HG02885 (cell line): ENCODE data around the gene TCEANC2.
A peak's percentile ranks its signal among the peaks of the same experiment; 100 is the strongest.
"Not testable (repeated sequence)": the region's sequence is repeated elsewhere in the genome, so short reads cannot be mapped to it uniquely, and the experiment has no call there.

Experiments used
- ATAC-seq: cut with Tn5 transposase; IDR thresholded peaks from one replicate; pipeline ENCODE4 v1.9.1; 2021; ENCODE audit warnings: mild to moderate bottlenecking; ENCODE audit not compliant: unreplicated experiment, poor library complexity

The TCEANC2 gene

DNA sequence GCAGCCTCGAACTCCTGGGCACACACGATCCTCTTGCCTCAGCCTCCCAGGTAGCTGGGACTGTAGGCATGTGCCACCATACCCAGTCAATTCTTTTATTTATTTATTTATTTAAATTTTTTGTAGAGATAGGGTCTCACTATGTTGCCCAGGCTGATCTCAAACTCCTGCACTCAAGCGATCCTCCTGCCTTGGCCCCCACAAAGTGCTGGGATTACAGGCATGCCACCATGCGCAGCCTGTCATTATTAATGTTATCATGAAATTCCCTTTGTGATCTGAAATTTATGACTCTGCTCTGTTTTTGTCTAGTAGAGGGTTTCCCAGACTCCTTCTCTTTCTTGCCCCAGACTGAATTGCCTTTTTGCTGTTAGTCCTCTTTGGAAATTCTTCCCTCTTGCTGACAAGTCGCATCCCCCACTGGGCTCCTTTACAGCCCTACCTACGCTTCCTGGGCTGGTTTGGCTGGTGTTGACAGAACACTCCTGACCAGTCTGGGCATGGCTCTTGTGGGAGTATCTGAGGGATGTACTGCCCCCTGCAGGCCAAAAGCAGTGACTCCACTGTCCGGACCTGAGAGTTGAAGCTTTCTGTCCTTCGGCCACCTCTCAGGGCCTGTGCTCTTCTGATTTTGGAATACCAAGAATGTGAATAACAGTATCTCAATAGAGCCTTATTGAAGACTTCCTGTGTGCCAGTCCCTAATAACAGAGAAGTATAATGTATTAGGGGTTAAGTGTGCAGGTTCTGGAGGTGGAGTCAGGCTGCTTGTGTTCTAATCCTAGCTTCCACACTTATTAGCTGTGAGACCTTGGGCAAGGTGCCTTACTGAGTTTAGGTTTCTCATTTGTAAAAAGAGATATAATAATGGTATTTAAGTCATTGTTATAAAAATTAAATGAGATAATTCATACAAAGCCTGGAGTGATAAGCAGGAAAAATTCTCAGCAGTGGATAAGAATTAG is 28.2 kb downstream of the TCEANC2 start:
- peak; percentile 84 for ATAC-seq

DNA sequence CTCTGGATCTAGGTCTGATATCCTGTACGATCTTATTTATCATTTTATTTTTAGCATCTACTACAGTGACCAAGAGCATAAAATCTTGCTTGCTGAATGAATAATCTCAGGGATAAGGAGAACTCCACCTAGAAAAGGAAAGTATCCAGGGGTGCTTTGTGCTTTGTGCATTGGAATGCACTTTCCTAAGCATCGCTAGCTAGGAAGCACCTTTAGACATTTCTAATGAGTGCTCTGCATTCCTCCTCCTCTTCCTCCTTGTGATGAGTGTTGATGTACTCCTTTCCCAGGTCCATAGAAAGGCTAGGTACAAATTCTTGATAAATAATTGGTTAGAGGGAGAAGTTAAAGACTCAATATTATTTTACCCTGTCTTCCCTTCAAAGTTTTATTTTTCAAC is 31.4 kb downstream of the TCEANC2 start:
- no peak for ATAC-seq

DNA sequence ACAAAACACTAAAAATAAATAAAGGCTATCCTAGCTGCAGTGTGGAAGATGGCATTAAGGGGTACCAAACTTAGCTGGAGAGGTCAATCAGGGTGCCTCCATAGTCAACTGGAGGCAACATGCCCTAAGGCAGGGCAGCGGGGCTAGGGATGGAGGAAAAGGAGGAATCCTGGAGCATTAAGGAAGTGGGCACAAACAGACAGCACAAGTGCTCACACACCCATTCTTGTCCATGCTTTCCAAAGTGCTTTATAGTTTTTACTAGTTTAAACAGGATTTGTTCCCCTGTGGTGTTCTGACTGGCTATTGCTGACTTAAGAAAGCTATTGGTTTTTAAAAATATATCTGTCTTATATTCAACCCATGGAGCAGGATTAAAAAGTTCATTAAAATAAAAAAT is 33.3 kb downstream of the TCEANC2 start:
- no peak for ATAC-seq

DNA sequence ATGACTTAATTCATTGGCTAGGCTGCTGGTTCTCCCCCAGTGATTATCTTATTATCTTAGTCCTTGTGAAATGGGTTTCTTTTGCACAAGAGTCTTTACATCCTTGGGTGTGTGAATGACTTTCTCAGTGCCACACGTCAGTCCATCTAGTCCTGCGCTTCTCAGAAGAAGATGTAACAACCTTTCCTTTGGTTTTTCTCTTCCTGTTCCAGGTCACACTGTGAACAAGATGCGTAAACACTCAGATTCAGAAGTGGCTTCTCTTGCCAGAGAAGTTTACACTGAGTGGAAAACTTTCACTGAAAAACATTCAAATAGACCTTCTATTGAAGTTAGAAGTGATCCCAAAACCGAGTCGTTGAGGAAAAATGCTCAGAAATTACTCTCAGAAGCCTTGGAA is 35.0 kb downstream of the TCEANC2 start:
- no peak for ATAC-seq

DNA sequence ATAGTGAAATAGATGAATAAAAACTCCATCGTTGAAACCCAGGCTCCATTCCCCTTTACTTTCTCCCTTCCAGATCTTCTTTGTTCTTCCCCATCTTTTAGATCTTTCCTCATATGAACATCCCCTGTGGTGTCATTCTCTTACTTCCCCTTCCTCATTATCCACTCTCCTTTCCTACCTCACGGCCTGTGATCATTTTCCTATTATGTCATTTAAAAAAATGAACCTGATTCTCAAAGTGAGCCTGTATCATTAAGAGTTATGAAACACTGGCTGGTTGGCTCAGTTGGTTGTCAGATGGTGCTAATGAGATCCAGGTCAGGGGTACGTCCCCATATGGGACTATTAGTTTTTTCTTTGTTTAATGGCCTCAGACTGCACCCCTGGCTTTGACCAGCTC is 38.3 kb downstream of the TCEANC2 start:
- ATAC-seq = no peak

DNA sequence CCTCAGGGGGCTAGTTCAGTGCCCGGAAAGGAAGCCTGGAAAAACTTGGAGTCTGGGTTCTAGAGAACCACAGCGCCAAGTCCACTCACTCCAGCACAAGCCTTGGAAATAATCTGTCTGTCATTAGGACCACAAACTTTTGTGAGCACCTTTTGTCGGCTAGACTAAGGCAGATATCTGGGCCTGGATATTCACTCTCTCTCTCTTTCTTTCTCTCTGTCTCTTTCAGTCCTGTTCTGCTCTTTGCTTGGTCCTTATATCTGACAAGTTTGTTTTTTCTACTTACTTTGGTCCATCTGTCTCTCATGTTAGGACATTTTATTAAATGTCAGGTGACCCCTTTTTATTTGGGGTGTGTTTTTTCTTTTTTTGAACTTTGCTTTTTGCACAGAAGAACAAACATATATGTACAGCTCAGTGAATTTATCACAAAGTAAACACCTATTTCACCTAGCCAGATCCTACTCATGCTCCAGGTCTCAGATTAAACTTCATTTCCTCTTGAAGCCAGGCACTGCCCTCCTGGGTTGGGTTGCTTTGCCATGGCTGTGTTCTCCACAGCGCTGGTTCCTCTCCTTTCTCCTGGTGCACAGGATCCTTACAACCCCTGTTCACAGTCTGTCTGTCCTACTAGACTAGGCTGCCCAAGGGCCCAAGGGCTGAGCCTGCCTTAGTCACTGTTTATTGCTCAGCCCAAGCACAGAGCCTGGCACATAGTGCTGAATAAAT is 40.8 kb downstream of the TCEANC2 start:
- no peak for ATAC-seq

DNA sequence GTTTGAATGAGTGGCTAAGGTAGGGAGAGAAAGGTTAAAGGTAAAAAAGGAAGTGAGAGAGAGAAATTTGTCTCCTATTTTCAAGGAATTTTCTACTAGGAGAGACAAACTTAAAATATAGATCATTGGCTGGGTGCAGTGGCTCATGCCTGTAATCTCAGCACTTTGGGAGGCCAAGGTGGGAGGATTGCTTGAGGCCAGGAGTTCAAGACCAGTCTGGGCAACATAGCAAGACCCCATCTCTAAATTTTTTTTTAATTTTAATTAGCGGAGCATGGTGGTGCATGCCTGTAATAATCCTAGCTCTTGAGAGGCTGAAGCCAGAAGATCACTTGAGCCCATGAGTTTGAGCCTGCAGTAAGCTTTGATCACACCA is 41.3 kb downstream of the TCEANC2 start:
- ATAC-seq = not testable (repeated sequence)

DNA sequence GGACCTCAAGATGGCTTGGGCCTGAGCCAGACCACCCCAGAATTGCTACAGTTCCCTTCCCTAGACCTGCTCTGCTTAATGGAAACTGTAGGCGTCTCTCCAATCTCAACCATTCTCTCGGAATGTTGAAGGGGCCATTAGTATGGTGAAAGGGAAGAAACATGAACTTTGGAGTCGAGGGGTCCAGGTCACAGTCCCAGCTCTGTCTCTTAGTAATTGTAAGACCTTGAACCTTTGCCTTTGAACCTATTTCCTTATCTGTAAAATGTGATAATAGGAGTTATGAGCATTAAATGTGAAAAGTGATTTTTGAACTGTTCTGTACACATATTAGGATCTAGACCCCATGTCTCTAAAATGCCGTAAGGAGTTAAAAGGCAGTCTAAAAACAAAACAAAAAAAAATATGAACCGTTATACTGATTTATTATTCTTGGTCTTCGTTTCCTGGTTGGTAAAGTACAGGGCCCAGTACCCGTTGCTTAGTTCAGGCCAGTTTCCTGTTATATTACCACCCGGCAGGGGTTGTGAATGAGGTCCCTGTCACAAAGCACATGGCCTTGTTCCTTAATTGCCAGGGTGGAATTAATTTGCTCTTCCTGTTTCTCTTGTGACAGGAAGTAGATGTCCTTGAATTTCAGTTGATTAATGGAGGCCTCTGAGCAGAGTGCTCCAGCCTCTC is 42.3 kb downstream of the TCEANC2 start:
- no peak for ATAC-seq

DNA sequence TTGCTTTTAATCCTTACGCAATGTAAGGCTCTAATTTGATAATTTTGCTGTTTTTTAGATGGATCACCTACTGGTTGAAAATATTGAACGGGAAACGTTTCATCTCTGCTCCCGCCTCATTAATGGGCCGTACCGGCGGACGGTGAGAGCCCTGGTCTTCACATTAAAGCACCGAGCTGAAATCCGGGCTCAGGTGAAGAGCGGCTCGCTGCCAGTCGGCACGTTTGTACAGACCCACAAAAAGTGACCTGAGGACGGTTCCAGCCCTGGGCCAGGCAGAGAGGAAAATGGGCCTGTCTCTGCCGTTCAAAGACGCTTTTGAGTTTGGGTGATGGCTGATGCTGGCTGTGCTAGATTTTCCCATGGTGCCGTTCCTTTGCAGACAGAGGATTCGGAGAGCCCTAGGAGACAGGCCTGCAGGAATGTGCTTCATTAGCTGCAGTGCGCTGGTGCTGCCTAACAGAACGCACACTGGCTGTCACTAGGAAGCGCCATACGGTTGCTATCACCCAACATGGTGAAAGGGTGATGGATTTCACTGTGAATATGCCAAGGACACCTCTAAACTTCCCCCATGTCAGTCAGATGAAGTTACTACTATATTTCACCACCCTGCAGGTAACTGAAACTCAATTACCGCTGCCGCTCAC is 42.9 kb downstream of the TCEANC2 start:
- no peak for ATAC-seq

DNA sequence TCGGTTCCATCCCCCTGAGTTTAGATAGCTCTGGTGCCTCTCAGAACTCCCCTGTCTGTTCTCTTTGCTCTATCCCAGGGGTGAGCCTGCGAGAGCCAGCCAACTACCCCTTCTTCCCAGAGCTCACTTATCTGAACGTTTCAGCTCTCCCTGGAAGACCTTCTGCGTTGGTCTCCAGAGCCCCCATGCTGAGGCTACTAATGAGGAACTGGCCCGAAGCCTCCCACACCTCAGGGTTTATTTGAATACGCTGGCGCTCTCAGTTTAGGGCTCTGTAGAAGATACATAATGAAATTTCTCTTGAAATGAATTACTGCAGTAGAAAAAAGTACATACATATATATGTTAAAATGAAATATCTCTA is 43.5 kb downstream of the TCEANC2 start:
- no peak for ATAC-seq

DNA sequence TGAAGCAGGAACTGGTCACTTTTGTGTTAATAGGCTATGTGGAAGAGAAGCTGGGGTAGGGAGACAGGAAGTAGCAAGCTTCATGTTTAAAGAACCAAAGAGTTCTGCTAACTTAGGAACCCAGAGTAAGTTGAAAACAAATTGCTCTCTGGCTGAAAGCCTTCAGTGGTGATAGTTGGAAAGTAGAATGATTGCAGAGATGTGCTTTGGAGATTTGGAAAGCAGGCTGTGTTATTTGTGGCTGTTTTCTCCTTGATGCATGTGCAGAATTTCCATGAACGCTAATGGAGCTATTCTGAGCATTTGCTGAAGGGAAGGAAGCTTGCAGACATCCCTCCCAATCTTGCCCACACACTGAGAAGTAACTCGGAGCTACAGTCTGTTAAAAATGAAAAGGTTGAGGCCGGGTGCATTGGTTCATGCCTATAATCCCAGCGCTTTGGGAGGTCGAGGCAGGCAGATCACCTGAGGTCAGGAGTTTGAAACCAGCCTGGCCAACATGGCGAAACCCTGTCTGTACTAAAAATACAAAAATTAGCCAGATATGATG is 45.7 kb downstream of the TCEANC2 start:
- no peak for ATAC-seq

DNA sequence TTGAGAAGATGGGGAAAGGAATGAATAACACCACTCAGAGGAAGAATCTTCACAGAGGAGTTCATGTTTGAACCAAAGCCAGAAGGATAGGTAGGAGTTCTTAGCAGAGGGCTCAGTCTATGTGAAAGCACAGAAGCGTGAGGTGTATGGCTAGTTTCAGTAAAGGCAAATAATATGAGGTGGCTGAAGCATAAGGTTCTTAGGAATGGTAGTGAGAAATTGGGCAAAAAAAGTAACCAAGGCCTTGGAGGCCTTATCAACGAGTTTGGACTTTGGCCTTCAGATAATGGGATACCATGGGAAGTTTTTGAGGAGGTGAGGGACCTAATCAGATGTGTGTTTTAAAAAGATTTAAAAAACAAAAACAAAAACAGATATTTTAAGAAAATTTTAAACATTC is 47.1 kb downstream of the TCEANC2 start:
- ATAC-seq = no peak

DNA sequence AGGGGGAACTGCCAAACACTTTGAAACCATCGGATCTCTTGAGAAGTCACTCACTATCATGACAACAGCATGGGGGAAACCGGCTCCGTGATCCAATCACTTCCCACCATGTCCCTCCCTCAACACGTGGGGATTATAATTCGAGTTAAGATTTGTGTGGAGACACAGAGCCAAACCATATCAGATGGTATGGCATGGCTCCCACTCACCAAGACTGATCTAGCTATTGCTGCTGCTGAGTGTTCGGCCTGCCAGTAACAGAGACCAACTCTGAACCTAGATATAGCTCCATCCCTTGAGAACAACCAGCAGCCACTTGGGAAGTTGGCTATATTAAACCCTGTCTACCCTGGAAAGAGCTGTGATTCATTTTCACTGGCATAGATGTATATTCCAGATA is 50.0 kb downstream of the TCEANC2 start:
- ATAC-seq = no peak

DNA sequence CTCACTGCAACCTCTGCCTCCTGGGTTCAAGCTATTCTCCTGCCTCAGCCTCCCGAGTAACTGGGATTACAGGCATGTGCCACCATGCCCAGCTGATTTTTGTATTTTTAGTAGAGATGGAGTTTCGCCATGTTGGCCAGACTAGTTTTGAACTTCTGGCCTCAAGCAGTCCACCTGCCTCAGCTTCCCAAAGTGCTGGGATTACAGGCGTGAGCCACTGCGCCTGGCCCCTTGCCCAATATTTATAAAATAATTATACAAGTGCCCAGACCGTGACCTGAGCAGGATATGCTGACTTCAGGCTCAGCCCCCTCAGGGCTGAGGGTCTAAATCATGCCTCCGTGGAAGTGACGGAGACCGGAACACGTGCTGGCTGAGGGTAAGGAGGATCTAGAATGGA is 51.2 kb downstream of the TCEANC2 start:
- not testable (repeated sequence) for ATAC-seq

DNA sequence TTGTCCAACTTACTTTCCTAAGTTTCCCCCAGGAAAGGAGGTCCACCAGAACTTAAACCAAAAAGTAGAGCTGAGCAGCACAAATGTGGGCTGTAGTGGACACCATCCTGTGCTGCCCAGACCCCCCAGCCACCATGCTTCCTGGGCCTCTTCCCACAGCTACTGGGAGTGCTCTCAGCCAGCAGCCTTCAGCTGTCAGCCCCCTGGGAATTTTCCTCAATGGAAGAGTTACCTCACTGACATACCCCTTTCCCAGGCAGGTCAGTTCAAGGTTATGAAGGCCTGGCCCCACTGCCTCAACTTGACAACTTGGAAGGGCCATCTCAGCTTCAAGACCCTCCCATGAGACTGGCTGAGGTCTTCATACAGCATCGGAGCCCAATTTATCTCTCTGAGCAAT is 51.7 kb downstream of the TCEANC2 start:
- no peak for ATAC-seq

DNA sequence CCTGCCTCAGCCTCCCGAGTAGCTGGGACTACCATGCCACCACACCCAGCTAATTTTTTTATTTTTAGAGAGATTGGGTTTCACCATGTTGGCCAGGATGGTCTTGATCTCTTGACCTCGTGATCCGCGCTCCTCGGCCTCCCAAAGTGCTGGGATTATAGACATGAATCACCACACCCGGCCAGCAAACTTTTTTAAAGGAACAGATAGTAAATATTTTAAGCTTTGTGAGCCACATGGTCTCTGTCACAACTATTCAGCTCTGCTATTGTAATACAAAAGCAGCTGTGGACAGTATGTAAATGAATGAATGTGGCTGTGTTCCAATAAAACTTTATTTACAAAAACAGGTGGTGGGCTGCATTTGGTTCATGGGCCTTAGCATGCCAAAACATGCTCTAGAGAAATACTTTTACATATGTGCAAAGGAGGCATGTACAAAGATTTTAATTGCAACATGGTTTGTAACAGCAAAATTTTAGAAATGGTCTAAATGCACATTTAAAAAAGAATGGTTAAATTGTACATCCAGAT is 52.4 kb downstream of the TCEANC2 start:
- ATAC-seq = no peak

DNA sequence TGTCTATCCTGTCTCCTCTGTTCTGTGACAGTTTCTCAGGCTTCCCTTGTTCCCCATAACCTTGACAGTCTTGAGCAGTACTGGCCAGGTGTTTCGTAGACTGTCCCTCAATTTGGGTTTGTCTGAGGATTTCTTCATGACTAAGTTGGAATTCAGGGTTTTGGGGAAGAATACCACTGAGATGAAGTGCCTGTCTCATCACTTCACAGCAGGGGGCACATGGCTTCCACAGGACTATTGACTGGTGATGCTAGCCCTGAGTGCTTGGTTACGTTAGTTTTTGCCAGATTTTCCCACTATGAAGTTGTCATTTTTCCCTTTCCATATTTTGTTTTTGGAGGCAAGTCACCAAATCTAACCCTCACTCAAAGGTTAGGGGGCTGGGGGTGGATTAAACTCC is 53.7 kb downstream of the TCEANC2 start:
- no peak for ATAC-seq

DNA sequence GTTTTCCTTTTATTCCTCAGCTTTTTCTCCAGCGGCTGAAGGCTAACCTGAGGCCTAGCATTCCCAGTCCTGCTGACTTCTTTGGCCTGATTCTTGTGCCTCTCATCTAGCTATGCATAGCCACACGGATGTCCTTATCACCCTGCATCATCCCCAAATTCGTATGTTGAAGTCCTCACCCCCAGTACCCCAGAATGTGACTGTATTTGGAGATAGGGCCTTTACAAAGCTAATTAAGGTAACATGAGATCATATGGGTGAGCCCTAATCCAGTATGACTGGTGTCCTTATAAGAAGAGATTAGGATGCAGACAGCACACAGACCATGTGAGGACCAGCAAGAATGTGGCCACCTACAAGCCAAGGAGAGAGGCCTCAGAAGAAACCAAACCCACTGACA is 54.7 kb downstream of the TCEANC2 start:
- ATAC-seq = no peak

DNA sequence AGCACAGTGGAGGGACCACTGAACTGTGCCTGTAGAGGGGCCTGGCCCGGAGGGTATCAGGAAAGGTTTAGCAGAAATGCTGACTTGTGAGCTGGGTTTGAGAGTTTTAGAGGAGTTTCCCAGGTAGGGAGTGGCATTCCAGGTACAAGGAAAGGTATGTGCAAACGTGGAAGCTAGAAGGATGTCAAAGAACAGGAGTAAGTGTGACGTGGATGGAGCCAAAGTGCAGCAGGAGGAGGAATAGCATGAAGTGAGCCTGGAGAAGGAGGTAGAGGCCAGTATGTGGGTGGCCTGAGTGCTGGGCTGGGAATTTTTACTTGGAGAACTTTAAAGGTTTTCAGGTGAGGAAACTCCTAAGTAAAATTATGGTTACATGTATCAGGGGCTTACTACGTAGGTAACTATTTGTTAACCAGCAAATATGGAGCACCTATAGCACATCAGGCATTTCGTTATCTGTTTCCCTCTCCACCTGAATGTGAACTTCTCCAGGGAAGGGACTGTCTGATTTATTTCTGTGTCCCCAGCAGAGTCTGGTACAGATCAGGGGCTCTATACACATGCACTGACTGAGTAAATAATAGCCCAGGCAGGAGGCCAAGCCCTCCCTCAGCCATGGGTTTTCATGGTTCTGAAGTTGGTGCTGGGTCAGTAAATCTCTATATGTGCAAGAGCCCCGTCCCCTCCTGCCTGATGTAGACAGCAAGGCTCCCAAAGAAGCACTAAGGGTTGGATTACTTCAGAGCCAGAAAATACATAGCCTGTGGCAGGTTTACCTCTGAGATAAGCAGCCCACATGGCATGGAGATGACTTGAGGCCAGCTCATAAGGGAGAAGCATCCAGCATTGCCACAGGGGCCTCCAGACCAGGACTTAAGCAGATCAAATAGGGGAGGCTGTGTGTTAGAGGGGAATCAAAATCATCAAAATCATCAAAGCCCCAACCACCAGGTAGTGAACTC is 56.0 kb downstream of the TCEANC2 start:
- ATAC-seq = no peak
